H1 (cell line): ENCODE data around the gene AKR7A2. TPM values are rescaled to one million over a fixed set of nuclear protein-coding genes. Genes with fewer than 3 reads are reported as not detected.

Source experiments
- CTCF ChIA-PET: fragments of 300-600 bp; sonication (Branson Sonifier 250); formaldehyde crosslinking; loops from one replicate; lab custom pipeline; 2021; ENCODE audit not compliant: partially characterized antibody; lab: Charles Lee
- POLR2A ChIA-PET: fragments of 300-600 bp; sonication (Branson Sonifier 250); formaldehyde crosslinking; loops from one replicate; lab custom pipeline; 2021; ENCODE audit warnings: inconsistent platforms; ENCODE audit not compliant: partially characterized antibody; lab: Charles Lee
- DNase-seq, 2 experiments: peaks; one replicate each; pipeline versions ENCODE4 v3.0.0 to v3.0.0-alpha.2; 2010 to 2022; ENCODE audit warnings: low spot score in 2 of 2, low read depth in 1 of 2, mixed read lengths in 1 of 2
- FAIRE-seq: peaks from 2 replicates; lab custom pipeline; 2011; peaks lifted over from hg19 to GRCh38; lab: Jason Lieb, UNC
- H2AFZ ChIP-seq: 2 replicates; pipeline ENCODE4 v1.8.1; 2012; ENCODE audit warnings: low read length, inconsistent platforms
- H2AK5ac ChIP-seq: 2 replicates; pipeline ENCODE4 v1.6.1; 2013; ENCODE audit warnings: low read depth, low read length
- H2BK120ac ChIP-seq: replicated peaks from 2 replicates; pipeline ENCODE3; 2013; ENCODE audit warnings: low read depth, low read length, inconsistent platforms
- H2BK12ac ChIP-seq: 2 replicates; pipeline ENCODE4 v1.6.1; 2013; ENCODE audit warnings: low read depth, low read length
- H2BK15ac ChIP-seq: 2 replicates; pipeline ENCODE4 v1.6.1; 2013; ENCODE audit warnings: low read length
- H2BK20ac ChIP-seq: 2 replicates; pipeline ENCODE4 v1.6.1; 2013; ENCODE audit warnings: low read length
- H2BK5ac ChIP-seq: 2 replicates; pipeline ENCODE4 v1.6.1; 2013; ENCODE audit warnings: low read depth, low read length
- H3K14ac ChIP-seq: 2 replicates; pipeline ENCODE4 v1.6.1; 2013; ENCODE audit warnings: inconsistent platforms; ENCODE audit not compliant: insufficient read length
- H3K18ac ChIP-seq: 2 replicates; pipeline ENCODE4 v1.6.1; 2013; ENCODE audit warnings: low read length; ENCODE audit errors: extremely low read depth
- H3K23ac ChIP-seq: 2 replicates; pipeline ENCODE4 v1.6.1; 2013; ENCODE audit warnings: inconsistent platforms; ENCODE audit not compliant: insufficient read length
- H3K23me2 ChIP-seq: 2 replicates; pipeline ENCODE4 v1.6.1; 2013; ENCODE audit warnings: low read depth, low read length
- H3K27ac ChIP-seq: 2 replicates; pipeline ENCODE4 v1.6.1; 2011; ENCODE audit warnings: low read depth, low read length, inconsistent platforms
- H3K27me3 ChIP-seq, 4 experiments: replicated peaks in 1 of 4; 1 replicate in 1 of 4; 2 replicates in 3 of 4; pipeline versions ENCODE4 v1.6.1 to v1.8.1; 2011 to 2013; ENCODE audit warnings: low read length in 3 of 4, mild to moderate bottlenecking in 3 of 4, inconsistent platforms in 2 of 4, mixed read lengths in 2 of 4, moderate library complexity in 1 of 4; ENCODE audit not compliant: control insufficient read depth in 3 of 4, insufficient read depth in 3 of 4; ENCODE audit errors: extremely low read depth in 1 of 4
- H3K36me3 ChIP-seq, 4 experiments: 2 replicates each; pipeline versions ENCODE4 v1.6.1 to v1.8.1; 2011 to 2013; ENCODE audit warnings: mild to moderate bottlenecking in 4 of 4, low read length in 3 of 4, moderate library complexity in 2 of 4, control low read depth in 1 of 4, inconsistent platforms in 1 of 4; ENCODE audit not compliant: insufficient read depth in 4 of 4, control insufficient read depth in 2 of 4
- H3K4ac ChIP-seq: replicated peaks from 2 replicates; pipeline ENCODE3; 2013; ENCODE audit warnings: low read length, low read depth, mixed read lengths, inconsistent platforms; ENCODE audit not compliant: insufficient read length
- H3K4me1 ChIP-seq, 4 experiments: replicated peaks in 1 of 4; 1 replicate in 1 of 4; 2 replicates in 3 of 4; pipeline versions ENCODE4 v1.6.1 to v1.8.1; 2011 to 2013; ENCODE audit warnings: low read length in 3 of 4, inconsistent platforms in 2 of 4, mixed read lengths in 1 of 4; ENCODE audit not compliant: insufficient read depth in 4 of 4, control insufficient read depth in 3 of 4
- H3K4me2 ChIP-seq, 2 experiments: 2 replicates each; pipeline versions ENCODE4 v1.6.1 to v1.8.1; 2011 to 2013; ENCODE audit warnings: low read depth in 2 of 2, low read length in 2 of 2, control low read depth in 1 of 2, inconsistent platforms in 1 of 2, mild to moderate bottlenecking in 1 of 2; ENCODE audit not compliant: insufficient read depth in 1 of 2
- H3K4me3 ChIP-seq, 4 experiments: fragments of 200-600, 300-600 bp in 1 of 4; sonication (generic), shearing (Covaris generic), sonication (Bioruptor Twin) in 1 of 4; 2 replicates each; pipeline versions ENCODE4 v1.5.1 to v1.8.1; 2011 to 2016; ENCODE audit warnings: low read length in 4 of 4, low read depth in 3 of 4, control low read depth in 2 of 4, inconsistent platforms in 2 of 4, mild to moderate bottlenecking in 2 of 4, mixed read lengths in 1 of 4, moderate library complexity in 1 of 4; ENCODE audit not compliant: insufficient read depth in 2 of 4; ENCODE audit errors: extremely low read depth in 1 of 4
- H3K56ac ChIP-seq: replicated peaks from 2 replicates; pipeline ENCODE3; 2013; ENCODE audit warnings: low read depth, mild to moderate bottlenecking, mixed read lengths, low read length, inconsistent platforms; ENCODE audit not compliant: insufficient read length
- H3K79me1 ChIP-seq: 2 replicates; pipeline ENCODE4 v1.6.1; 2013; ENCODE audit warnings: low read depth, low read length, control low read depth
- H3K79me2 ChIP-seq, 2 experiments: 2 replicates each; pipeline versions ENCODE4 v1.6.1 to v1.8.1; 2012 to 2013; ENCODE audit warnings: low read length in 2 of 2, mild to moderate bottlenecking in 2 of 2, inconsistent platforms in 1 of 2; ENCODE audit not compliant: insufficient read depth in 2 of 2, control insufficient read depth in 1 of 2
- H3K9ac ChIP-seq, 4 experiments: replicated peaks in 1 of 4; 1 replicate in 1 of 4; 2 replicates in 3 of 4; pipeline versions ENCODE4 v1.6.1 to v1.8.1; 2011 to 2013; ENCODE audit warnings: low read depth in 3 of 4, low read length in 3 of 4, control low read depth in 2 of 4, mild to moderate bottlenecking in 2 of 4, moderate library complexity in 2 of 4, inconsistent platforms in 1 of 4; ENCODE audit errors: extremely low read depth in 1 of 4
- H3K9me3 ChIP-seq, 2 experiments: 2 replicates each; pipeline versions ENCODE4 v1.6.1 to v1.8.1; 2012 to 2013; ENCODE audit warnings: mild to moderate bottlenecking in 2 of 2, moderate library complexity in 2 of 2, control low read depth in 1 of 2, inconsistent platforms in 1 of 2, low read depth in 1 of 2, low read length in 1 of 2, mixed read lengths in 1 of 2; ENCODE audit not compliant: insufficient read depth in 2 of 2
- H4K20me1 ChIP-seq, 2 experiments: replicated peaks in 1 of 2; 2 replicates each; pipeline versions ENCODE3 to v1.8.1; 2011 to 2013; ENCODE audit warnings: inconsistent platforms in 2 of 2, low read length in 2 of 2, mild to moderate bottlenecking in 1 of 2; ENCODE audit not compliant: insufficient read depth in 2 of 2, control insufficient read depth in 1 of 2
- H4K5ac ChIP-seq: 2 replicates; pipeline ENCODE4 v1.6.1; 2013; ENCODE audit warnings: low read length, low read depth, mixed read lengths, inconsistent platforms; ENCODE audit not compliant: insufficient read length
- H4K8ac ChIP-seq: 2 replicates; pipeline ENCODE4 v1.8.0; 2013; ENCODE audit warnings: mild to moderate bottlenecking, moderate library complexity, low read length, inconsistent platforms; ENCODE audit not compliant: insufficient read depth; ENCODE audit errors: extremely low read depth
- H4K91ac ChIP-seq: replicated peaks from 2 replicates; pipeline ENCODE3; 2013; ENCODE audit warnings: low read length, mixed read lengths, inconsistent platforms; ENCODE audit not compliant: insufficient read length
- POLR2A ChIP-seq, 2 experiments: IDR thresholded peaks; 1 replicate in 1 of 2; 2 replicates in 1 of 2; pipeline ENCODE4 v1.6.1; 2011; ENCODE audit warnings: low read depth in 2 of 2, low read length in 2 of 2, mild to moderate bottlenecking in 2 of 2; ENCODE audit errors: control extremely low read depth in 1 of 2
- SRF ChIP-seq: IDR thresholded peaks from 2 replicates; pipeline ENCODE4 v1.6.1; 2011; ENCODE audit warnings: mild to moderate bottlenecking, low read depth, low read length, moderate library complexity
- WGBS, 2 experiments: shearing (Covaris generic) in 1 of 2; methylation state at CpG; one replicate each; pipeline versions ENCODE4 v1.1.6 to v1.1.7; 2013 to 2015; ENCODE audit warnings: low lambda C conversion rate in 2 of 2, mixed read lengths in 2 of 2, inconsistent platforms in 1 of 2, low coverage in 1 of 2, missing lambda C conversion rate in 1 of 2; ENCODE audit not compliant: insufficient replicate concordance in 2 of 2, insufficient coverage in 1 of 2, insufficient read length in 1 of 2; ENCODE audit errors: extremely low coverage in 1 of 2, missing lambda C conversion rate in 1 of 2; 5-methylcytosine and 5-hydroxymethylcytosine counted together
- polyA plus RNA-seq, 7 experiments: library from polyadenylated mRNA; depleted of rRNA in 3 of 7; stranded (reverse) in 5 of 7; unstranded in 2 of 7; fragments of >200 nt in 5 of 7; fragments of 200-250 nt in 2 of 7; gene quantifications; 1 replicate in 5 of 7; 2 replicates in 1 of 7; 4 replicates in 1 of 7; pipeline versions ENCODE4 v1.2.1 to v1.2.3, GENCODE V29; 2011 to 2013; ENCODE audit warnings: missing spikeins in 2 of 7, mixed read lengths in 2 of 7
- total RNA-seq: library from RNA; stranded (reverse); fragmentation: NEBNext Ultra II Directional; extraction: Animal tissue kit (Norgen Biotek cat#: 25700); gene quantifications from 2 replicates; pipeline ENCODE4 v1.2.1, GENCODE V29; 2021

Gene AKR7A2
- total and polyA plus RNA-seq, 2 of the 8 experiments (the other 6 are each of a cell fraction or from before 2014, with no cell fraction given) = 32.0 to 48.3 TPM

DNA sequence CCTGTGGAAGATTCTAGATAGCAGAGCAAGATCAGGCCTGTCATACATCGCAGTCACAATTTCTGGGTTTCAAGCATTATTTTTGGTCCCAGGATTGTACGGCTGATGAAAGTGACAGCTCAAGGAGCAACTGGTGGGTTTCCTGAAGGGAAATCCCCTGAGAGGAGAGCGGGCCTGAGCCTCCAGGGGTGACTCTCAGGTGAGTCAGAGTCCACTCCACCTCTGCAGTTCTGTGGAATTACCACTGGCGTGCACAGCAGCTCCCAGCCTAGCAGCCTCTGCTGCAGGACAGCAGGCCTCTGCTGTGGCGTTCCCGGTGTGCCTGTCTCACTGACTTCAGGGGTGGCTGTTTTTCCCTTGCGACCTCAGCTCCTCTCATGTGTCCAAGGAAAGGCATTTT lies 24.6 kb upstream of the AKR7A2 start:
- Histone ChIP-seq H3K9ac (no peak overlapping the region), H3K79me1 (no peaks in the 10 kb centered on the region), H2BK12ac (0 out of 2 replicates have a peak overlapping the region, but pooled peaks have one; percentile 63), H2BK5ac (no peak overlapping the region; the same call in 1 of the 2 replicates), H2AK5ac (no peak overlapping the region), H2BK15ac (no peak overlapping the region), H3K9me3 (no peaks in the 10 kb centered on the region), H3K23me2 (peaks cover 2% of the 10 kb centered on the region; the same call in 1 of the 2 replicates), H4K5ac (no peak overlapping the region), H4K8ac (0 out of 2 replicates have a peak overlapping the region, but pooled peaks have one; percentile 15), H3K27me3 (no peaks in the 10 kb centered on the region), H2BK120ac (no peak overlapping the region), H3K27ac (no peak overlapping the region), H3K4me2 (no peak overlapping the region), H3K4me1 (peaks cover 0 to 15% (median 7%) of the 10 kb centered on the region in 4 experiments; a peak in 5 of 7 replicates), H3K23ac (no peak overlapping the region), H3K18ac (no peak overlapping the region), H3K56ac (no peak overlapping the region), H4K20me1 (peaks cover 0 to 3% of the 10 kb centered on the region in 2 experiments), H3K4me3 (no peak overlapping the region), H2AFZ (no peak overlapping the region), H3K79me2 (no peaks in the 10 kb centered on the region), H2BK20ac (no peak overlapping the region), H4K91ac (no peak overlapping the region), H3K14ac (no peak overlapping the region)
- no peak for FAIRE-seq
- POLR2A ChIA-PET = interaction anchor here (0.9 to 13.3 kb wide), 6 partner anchors 10 to 313 kb away, joined by 3 to 143 read pairs (median 4); partner anchors contain the start of genes AKR7A2, EMC1, MRTO4 and SLC66A1
- 90% methylated on average over 7 of the region's 7 CpGs; no CpG with 5 or more reads in 1 of the 2 experiments for WGBS, 2 experiments
- CTCF ChIA-PET = interaction anchor here (0.8 to 4.1 kb wide), 7 partner anchors 19 to 378 kb away, joined by 3 to 25 read pairs (median 4); no protein-coding TSS in a partner anchor
- TF ChIP-seq SRF (no peak), POLR2A (IDR thresholded peaks at IDR 0.05; ENCODE audit: control extremely low read depth in 1 of 2, low read depth in 2 of 2, low read length in 2 of 2) (peak in 1 of 2 experiments; percentile 30; a peak in 1 of 3 replicates)
- TF ChIP-seq, all 59 proteins: peak for 1
- Histone ChIP-seq H3K36me3 (no peaks in the 10 kb centered on the region; a peak in 1 of 8 replicates), H3K4ac (no peak overlapping the region)
- DNase-seq = no peak
